GM12892 (cell line): ENCODE data around the gene C4BPB.

Experiments used
- POLR2A ChIP-seq: IDR thresholded peaks from 2 replicates; pipeline ENCODE4 v1.6.1; 2011; ENCODE audit warnings: low read depth, low read length, control low read depth
- POLR2AphosphoS5 ChIP-seq: IDR thresholded peaks from 2 replicates; pipeline ENCODE4 v1.6.1; 2011; ENCODE audit warnings: low read depth, low read length, control low read depth
- TAF1 ChIP-seq: IDR thresholded peaks from 2 replicates; pipeline ENCODE4 v1.6.1; 2011; ENCODE audit warnings: low read depth, mild to moderate bottlenecking, control low read depth, low read length, borderline replicate concordance

- no peak for TF ChIP-seq POLR2AphosphoS5
- no peak for TF ChIP-seq TAF1
- TF ChIP-seq POLR2A = no peak
Measured at GRCh38 chr1:207129053-207129452, 40.4 kb downstream of the C4BPB start.
